Endothelial cell of umbilical vein (primary cell): Measurements from ENCODE around the gene BTG1. TPM values are rescaled to one million over a fixed set of nuclear protein-coding genes. Genes with fewer than 3 reads are reported as not detected.
A peak's percentile ranks its signal among the peaks of the same experiment; 100 is the strongest.

Source experiments
- BruUV-seq: library from RNA; stranded (reverse); fragments of 400-500 nt; replicated peaks from 2 replicates; lab custom pipeline; 2021; lab: Mats Ljungman, UMichigan
- CTCF ChIA-PET: fragments of 300-600, 350-600 bp; sonication (Branson Sonifier 250); formaldehyde crosslinking; loops from one replicate; lab custom pipeline; 2021; ENCODE audit warnings: antibody characterized with exemption, inconsistent platforms; lab: Charles Lee
- POLR2A ChIA-PET: fragments of 300-600, 350-600 bp; sonication (Branson Sonifier 250); formaldehyde crosslinking; loops from one replicate; lab custom pipeline; 2021; ENCODE audit warnings: antibody characterized with exemption, inconsistent platforms; lab: Charles Lee
- DNase-seq: peaks from one replicate; pipeline ENCODE4 v3.0.0-alpha.2; 2011; ENCODE audit warnings: low read depth, low spot score
- FAIRE-seq: peaks from 2 replicates; lab custom pipeline; 2011; peaks lifted over from hg19 to GRCh38; lab: Jason Lieb, UNC
- H2AFZ ChIP-seq: 2 replicates; pipeline ENCODE4 v1.6.0; 2012; ENCODE audit warnings: low read depth, low read length, control low read depth, inconsistent platforms
- H3K27ac ChIP-seq: 2 replicates; pipeline ENCODE4 v1.5.1; 2011; ENCODE audit warnings: low read depth, mild to moderate bottlenecking, control low read depth, low read length, moderate library complexity; ENCODE audit not compliant: insufficient read depth
- H3K27me3 ChIP-seq, 2 experiments: 2 replicates each; pipeline versions ENCODE4 v1.6.0 to v1.6.1; 2011; ENCODE audit warnings: low read length in 2 of 2, mixed read lengths in 1 of 2; ENCODE audit not compliant: control insufficient read depth in 2 of 2, insufficient read depth in 2 of 2
- H3K36me3 ChIP-seq, 2 experiments: 2 replicates in 1 of 2; 3 replicates in 1 of 2; pipeline ENCODE4 v1.5.1; 2011; ENCODE audit warnings: low read length in 2 of 2, mild to moderate bottlenecking in 1 of 2, moderate library complexity in 1 of 2; ENCODE audit not compliant: control insufficient read depth in 2 of 2, insufficient read depth in 2 of 2; ENCODE audit errors: extremely low read depth in 1 of 2
- H3K4me1 ChIP-seq: 3 replicates; pipeline ENCODE4 v1.5.1; 2011; ENCODE audit warnings: mild to moderate bottlenecking, low read length; ENCODE audit not compliant: control insufficient read depth, insufficient read depth; ENCODE audit errors: extremely low read depth
- H3K4me2 ChIP-seq: 2 replicates; pipeline ENCODE4 v1.6.1; 2011; ENCODE audit warnings: low read length, control low read depth, mixed read lengths; ENCODE audit not compliant: insufficient read depth
- H3K4me3 ChIP-seq, 3 experiments: fragments of 200-600 bp in 1 of 3; sonication (generic), shearing (Covaris generic) in 1 of 3; replicated peaks in 1 of 3; 2 replicates each; pipeline ENCODE4 v1.5.1; 2011 to 2016; ENCODE audit warnings: control low read depth in 3 of 3, low read length in 3 of 3, mild to moderate bottlenecking in 2 of 3, inconsistent platforms in 1 of 3, low read depth in 1 of 3, moderate library complexity in 1 of 3; ENCODE audit not compliant: insufficient read depth in 1 of 3
- H3K79me2 ChIP-seq: 2 replicates; pipeline ENCODE4 v1.6.0; 2012; ENCODE audit warnings: low read length, inconsistent platforms; ENCODE audit not compliant: control insufficient read depth, insufficient read depth
- H3K9ac ChIP-seq: replicated peaks from 2 replicates; pipeline ENCODE3; 2011; ENCODE audit warnings: low read length, control low read depth; ENCODE audit not compliant: insufficient read depth; ENCODE audit errors: extremely low read depth
- H3K9me1 ChIP-seq: replicated peaks from 3 replicates; pipeline ENCODE4 v1.6.0; 2011; ENCODE audit warnings: mild to moderate bottlenecking, low read length; ENCODE audit not compliant: control insufficient read depth, insufficient read depth; ENCODE audit errors: extremely low read depth
- H3K9me3 ChIP-seq: replicated peaks from 2 replicates; pipeline ENCODE4 v1.5.1; 2012; ENCODE audit warnings: low read length, inconsistent platforms; ENCODE audit not compliant: control insufficient read depth, insufficient read depth
- H4K20me1 ChIP-seq: replicated peaks from 2 replicates; pipeline ENCODE3; 2011; ENCODE audit warnings: mild to moderate bottlenecking, low read length; ENCODE audit not compliant: control insufficient read depth, insufficient read depth; ENCODE audit errors: extremely low read depth
- CTCF ChIP-seq, 2 donors: IDR thresholded peaks; 1 replicate in 1 of 2; 2 replicates in 1 of 2; pipeline ENCODE4 v1.5.1; 2011; ENCODE audit warnings: low read length in 2 of 2, mild to moderate bottlenecking in 2 of 2, moderate library complexity in 2 of 2, control low read depth in 1 of 2, inconsistent platforms in 1 of 2, low read depth in 1 of 2; ENCODE audit not compliant: insufficient read depth in 1 of 2; ENCODE audit errors: extremely low read depth in 1 of 2
- EZH2 ChIP-seq: IDR thresholded peaks from 2 replicates; pipeline ENCODE4 v1.6.1; 2012; ENCODE audit warnings: borderline replicate concordance, low read depth, mild to moderate bottlenecking, moderate library complexity, low read length, inconsistent platforms; ENCODE audit not compliant: severe bottlenecking
- FOS ChIP-seq: IDR thresholded peaks from 2 replicates; pipeline ENCODE4 v1.6.1; 2011; ENCODE audit warnings: mild to moderate bottlenecking, low read length, moderate library complexity, borderline replicate concordance; ENCODE audit not compliant: insufficient read depth
- GATA2 ChIP-seq: IDR thresholded peaks from 2 replicates; pipeline ENCODE4 v1.7.0; 2011; ENCODE audit warnings: low read depth, mild to moderate bottlenecking, moderate library complexity, mixed read lengths, low read length; ENCODE audit not compliant: insufficient read length, insufficient read depth
- JUN ChIP-seq: IDR thresholded peaks from 2 replicates; pipeline ENCODE4 v1.6.1; 2011; ENCODE audit warnings: borderline replicate concordance, low read depth; ENCODE audit not compliant: insufficient read length, insufficient read depth
- MAX ChIP-seq: IDR thresholded peaks from 2 replicates; pipeline ENCODE4 v1.6.1; 2011; ENCODE audit not compliant: insufficient read depth, insufficient read length
- MYC ChIP-seq: IDR thresholded peaks from one replicate; pipeline ENCODE4 v1.6.1; 2011; ENCODE audit warnings: mild to moderate bottlenecking, low read depth, low read length
- POLR2A ChIP-seq: IDR thresholded peaks from 2 replicates; pipeline ENCODE4 v1.6.1; 2012; ENCODE audit warnings: low read depth, mild to moderate bottlenecking, control low read depth, low read length
- POLR2AphosphoS5 ChIP-seq: IDR thresholded peaks from 2 replicates; pipeline ENCODE4 v1.6.1; 2012; ENCODE audit warnings: low read depth, mild to moderate bottlenecking, control low read depth, low read length, moderate library complexity; ENCODE audit not compliant: insufficient read depth
- dilution Hi-C: fragments of 300-500 bp; cut with MboI; formaldehyde crosslinking; loops from one replicate; pipeline ENCODE4 v1.15.0; 2019; ENCODE audit warnings: low sequenced_read_pairs; ENCODE audit not compliant: extremely low pct_ligation_motif_present
- intact Hi-C: fragments of 100-400 bp; cut with micrococcal nuclease; formaldehyde crosslinking; loops from one replicate; pipeline ENCODE4 v1.10.0; 2022
- polyA plus RNA-seq, 4 experiments: library from polyadenylated mRNA; depleted of rRNA in 3 of 4; stranded (reverse) in 3 of 4; unstranded in 1 of 4; fragments of >200 nt; gene quantifications; 2 replicates each; pipeline versions ENCODE4 v1.2.1 to v1.2.3, GENCODE V29; 2011 to 2012; ENCODE audit warnings: missing spikeins in 1 of 4
- total RNA-seq: library from RNA; stranded (reverse); gene quantifications from 2 replicates; pipeline ENCODE4 v1.2.3, GENCODE V29; 2021

Gene BTG1
- total and polyA plus RNA-seq, 2 donors (not counting 3 experiments of a cell fraction or from before 2014, with no cell fraction given) = 42.8 to 104 TPM

GRCh38 chr12:92143686-92144630 is 1.7 kb downstream of the BTG1 start:
- H3K9ac ChIP-seq = peak overlapping the region; percentile 89
- H3K27ac ChIP-seq = peak overlapping the region; percentile 80
- TF ChIP-seq GATA2 (peak; percentile 24), CTCF (IDR thresholded peaks at IDR 0.05; ENCODE audit: extremely low read depth in 1 of 2, insufficient read depth in 1 of 2, low read depth in 1 of 2, low read length in 2 of 2) (peak; percentile 73 to 78), FOS (no peak), JUN (no peak), POLR2A (no peak), POLR2AphosphoS5 (no peak), EZH2 (no peak), MAX (no peak), MYC (no peak)
- H3K4me1 ChIP-seq = peaks cover 33% of the 10 kb centered on the region
- dilution Hi-C loops (no loop called here), intact Hi-C loops (loop anchor here (1.0 to 5.0 kb wide), 8 partner anchors 154 to 762 kb away; no protein-coding TSS in a partner anchor)
- no peaks in the 10 kb centered on the region for H3K9me1 ChIP-seq
- ChIA-PET CTCF (interaction anchor here (0.8 to 7.1 kb wide), 22 partner anchors 10 to 762 kb away, joined by 3 to 154 read pairs (median 3); no protein-coding TSS in a partner anchor), POLR2A (interaction anchor here (0.8 to 3.9 kb wide), 15 partner anchors 9 to 762 kb away, joined by 3 to 69 read pairs (median 10); no protein-coding TSS in a partner anchor)
- no peaks in the 10 kb centered on the region for H3K9me3 ChIP-seq
- no peak overlapping the region for H2AFZ ChIP-seq
- H4K20me1 ChIP-seq = peaks cover 6% of the 10 kb centered on the region
- FAIRE-seq (peak; percentile 62), DNase-seq (peak; percentile 93)
- H3K36me3 ChIP-seq = peaks cover 0 to 11% of the 10 kb centered on the region in 2 experiments
- H3K4me2 ChIP-seq = peak overlapping the region; percentile 96
- TSS peak; percentile 20 for BruUV-seq
- no peaks in the 10 kb centered on the region for H3K27me3 ChIP-seq
- H3K79me2 ChIP-seq = peaks cover 64% of the 10 kb centered on the region
- peak overlapping the region; percentile 53 to 86 (median 85) for H3K4me3 ChIP-seq
